ENCODE results near the gene MYO1E.

DNA sequence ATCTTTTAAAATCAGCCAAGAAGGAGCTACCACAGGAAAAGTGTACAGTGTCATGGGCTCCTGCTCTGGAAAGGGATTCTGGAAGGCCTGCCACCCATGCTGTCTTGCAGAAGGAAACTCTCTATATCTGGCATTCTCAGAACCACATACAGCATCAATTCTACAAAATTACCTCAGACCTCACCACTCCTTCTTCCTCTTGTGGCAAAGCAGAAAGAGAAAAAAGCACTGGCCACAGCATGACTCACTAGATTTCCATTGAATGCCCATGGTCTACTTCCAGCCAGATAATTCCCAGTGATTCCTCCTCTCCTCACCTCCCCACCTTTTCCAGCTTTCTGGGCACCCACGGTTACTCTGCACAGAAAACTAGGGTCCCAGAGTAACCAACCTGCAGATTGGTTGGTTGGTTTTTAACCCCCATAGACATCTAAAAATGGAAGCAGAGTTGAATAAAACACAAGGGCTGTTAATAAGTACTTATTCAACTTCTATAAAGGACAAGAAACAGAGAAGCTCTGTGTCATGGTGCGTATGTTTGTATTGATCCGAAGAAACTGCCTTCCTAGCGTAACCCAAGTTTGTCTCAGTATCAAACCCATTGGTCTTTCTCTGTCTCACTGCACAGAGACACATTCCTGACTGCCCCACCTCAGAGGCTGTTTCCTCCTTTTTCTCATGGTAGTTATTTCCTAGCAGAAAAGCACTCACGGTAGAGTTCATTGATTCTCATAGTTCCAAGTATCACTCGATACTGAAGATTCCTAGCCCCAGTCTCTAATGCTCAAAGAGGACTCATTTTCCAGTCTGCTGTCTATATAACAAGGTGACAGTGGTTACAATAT, 98.3 kb downstream of the MYO1E start:
- TF ChIP-seq TARDBP (IDR thresholded peaks at IDR 0.05) (no peak), HDGF (IDR thresholded peaks at IDR 0.05; ENCODE audit: borderline replicate concordance) (no peak), NFRKB (IDR thresholded peaks at IDR 0.05) (no peak), ARNT (IDR thresholded peaks at IDR 0.05) (no peak), ELF4 (IDR thresholded peaks at IDR 0.05) (no peak)
- TF ChIP-seq, protein P1, sequence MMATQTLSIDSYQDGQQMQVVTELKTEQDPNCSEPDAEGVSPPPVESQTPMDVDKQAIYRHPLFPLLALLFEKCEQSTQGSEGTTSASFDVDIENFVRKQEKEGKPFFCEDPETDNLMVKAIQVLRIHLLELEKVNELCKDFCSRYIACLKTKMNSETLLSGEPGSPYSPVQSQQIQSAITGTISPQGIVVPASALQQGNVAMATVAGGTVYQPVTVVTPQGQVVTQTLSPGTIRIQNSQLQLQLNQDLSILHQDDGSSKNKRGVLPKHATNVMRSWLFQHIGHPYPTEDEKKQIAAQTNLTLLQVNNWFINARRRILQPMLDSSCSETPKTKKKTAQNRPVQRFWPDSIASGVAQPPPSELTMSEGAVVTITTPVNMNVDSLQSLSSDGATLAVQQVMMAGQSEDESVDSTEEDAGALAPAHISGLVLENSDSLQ (IDR thresholded peaks at IDR 0.05): no peak

Measured in HEK293T (cell line).